Measurements from ENCODE around the gene DLG2.
"Not testable (repeated sequence)": the region's sequence is repeated elsewhere in the genome, so short reads cannot be mapped to it uniquely, and the experiment has no call there.

The DLG2 gene

GRCh38 chr11:84316866-84317555 is 1310.1 kb downstream of the DLG2 start:
- Mint-ChIP-seq H3K27me3 (no peaks in the 10 kb centered on the region), H3K4me1 (no peaks in the 10 kb centered on the region), H3K9me3 (no peaks in the 10 kb centered on the region), H3K27ac (no peak overlapping the region), H3K4me3 (no peak overlapping the region), H3K36me3 (no peaks in the 10 kb centered on the region)
- ATAC-seq (replicated peaks) (no peak), DNase-seq (no peak)

DNA sequence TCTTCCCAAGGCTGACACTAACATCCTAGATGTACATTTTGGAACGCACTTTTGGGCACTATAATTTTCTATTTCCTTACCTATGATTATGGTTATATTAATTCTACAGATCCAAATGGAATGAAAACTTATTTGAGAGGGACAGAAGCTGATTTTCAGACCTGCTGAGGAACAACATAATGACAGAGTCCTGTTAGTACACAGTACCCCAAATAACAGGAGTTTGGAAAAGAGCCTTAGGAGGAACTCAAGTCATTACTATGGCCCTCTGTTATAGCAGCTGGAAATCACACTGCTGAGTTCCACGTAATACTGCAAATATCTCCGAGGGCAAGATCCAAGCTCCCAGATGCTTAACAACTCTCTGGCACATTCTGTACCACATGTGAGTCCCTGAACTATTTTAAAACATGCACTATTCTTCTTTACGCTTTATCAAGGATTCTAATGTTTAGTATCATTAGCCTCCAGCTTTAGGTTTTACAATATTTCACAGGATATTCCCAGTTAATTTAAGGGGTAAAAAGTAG is 1313.2 kb downstream of the DLG2 start:
- H3K27me3 Mint-ChIP-seq, result no peaks in the 10 kb centered on the region
- no peak overlapping the region for H3K4me3 Mint-ChIP-seq
- H3K36me3 Mint-ChIP-seq, result no peaks in the 10 kb centered on the region
- DNase-seq, result no peak
- H3K9me3 Mint-ChIP-seq, result peaks cover 0 to 4% of the 10 kb centered on the region in 2 donors
- ATAC-seq (replicated peaks), result no peak
- no peak overlapping the region for H3K27ac Mint-ChIP-seq
- no peaks in the 10 kb centered on the region for H3K4me1 Mint-ChIP-seq

DNA sequence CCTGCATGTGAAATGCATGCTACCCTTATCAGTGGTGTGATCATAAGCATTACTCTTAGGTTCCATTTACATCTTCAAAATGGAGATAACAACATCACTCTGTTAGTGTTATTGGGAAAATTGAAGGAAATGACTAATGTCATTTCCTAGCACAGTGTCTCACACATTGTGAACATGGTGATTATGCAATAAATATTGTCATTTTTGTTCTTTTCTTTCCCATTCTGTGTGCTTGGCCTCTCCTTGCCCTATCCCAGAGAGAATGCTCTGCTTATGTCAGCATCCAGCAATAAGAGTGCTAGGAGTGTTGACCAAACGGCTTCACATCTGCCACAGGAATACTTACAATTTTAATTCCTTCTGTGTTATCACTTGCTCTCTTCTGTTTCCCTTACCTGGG is 1316.9 kb downstream of the DLG2 start:
- H3K36me3 Mint-ChIP-seq, result no peaks in the 10 kb centered on the region
- H3K27me3 Mint-ChIP-seq, result no peaks in the 10 kb centered on the region
- no peak overlapping the region for H3K27ac Mint-ChIP-seq
- DNase-seq (no peak), ATAC-seq (replicated peaks) (no peak)
- peaks cover 4 to 7% of the 10 kb centered on the region in 2 donors for H3K9me3 Mint-ChIP-seq
- H3K4me3 Mint-ChIP-seq, result no peak overlapping the region
- H3K4me1 Mint-ChIP-seq, result no peaks in the 10 kb centered on the region

DNA sequence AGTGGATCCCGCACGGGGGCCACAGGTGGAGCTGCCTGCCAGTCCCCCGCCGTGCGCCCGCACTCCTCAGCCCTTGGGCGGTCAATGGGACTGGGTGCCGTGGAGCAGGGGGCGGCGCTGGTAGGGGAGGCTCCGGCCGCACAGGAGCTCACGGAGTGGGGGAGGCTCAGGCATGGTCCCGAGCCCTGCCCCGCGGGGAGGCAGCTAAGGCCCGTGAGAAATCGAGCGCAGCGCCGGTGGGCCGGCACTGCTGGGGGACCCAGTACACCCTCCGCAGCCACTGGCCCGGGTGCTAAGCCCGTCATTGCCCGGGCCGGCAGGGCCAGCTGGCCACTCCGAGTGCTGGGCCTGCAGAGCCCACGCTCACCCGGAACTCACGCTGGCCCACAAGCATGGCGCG is 1318.7 kb downstream of the DLG2 start:
- H3K4me3 Mint-ChIP-seq; H3K27me3 Mint-ChIP-seq; DNase-seq; H3K36me3 Mint-ChIP-seq; H3K4me1 Mint-ChIP-seq; H3K9me3 Mint-ChIP-seq; ATAC-seq (replicated peaks); H3K27ac Mint-ChIP-seq: not testable (repeated sequence)

DNA sequence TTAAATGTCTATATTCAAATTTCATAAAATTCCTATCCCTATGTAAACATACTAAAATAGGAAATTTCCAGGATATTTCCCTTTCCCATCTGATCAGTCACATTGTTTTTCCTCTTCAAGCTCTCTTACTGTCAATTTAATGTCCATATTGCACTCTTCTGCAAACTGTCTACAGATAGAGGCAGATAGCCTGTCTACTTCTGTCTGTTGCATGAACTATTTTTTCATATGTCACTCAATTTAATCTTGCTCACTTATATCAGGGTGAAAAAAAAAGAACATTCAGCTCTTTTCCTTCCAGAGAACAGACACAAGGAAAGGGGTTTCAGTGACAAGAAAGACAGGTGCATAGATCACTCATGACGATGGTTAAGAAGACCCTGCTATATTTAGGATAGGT is 1327.1 kb downstream of the DLG2 start:
- H3K27ac Mint-ChIP-seq, result no peak overlapping the region
- peaks cover 0 to 2% of the 10 kb centered on the region in 2 donors for H3K9me3 Mint-ChIP-seq
- no peaks in the 10 kb centered on the region for H3K4me1 Mint-ChIP-seq
- DNase-seq (no peak), ATAC-seq (replicated peaks) (no peak)
- H3K4me3 Mint-ChIP-seq, result no peak overlapping the region
- no peaks in the 10 kb centered on the region for H3K36me3 Mint-ChIP-seq
- no peaks in the 10 kb centered on the region for H3K27me3 Mint-ChIP-seq

DNA sequence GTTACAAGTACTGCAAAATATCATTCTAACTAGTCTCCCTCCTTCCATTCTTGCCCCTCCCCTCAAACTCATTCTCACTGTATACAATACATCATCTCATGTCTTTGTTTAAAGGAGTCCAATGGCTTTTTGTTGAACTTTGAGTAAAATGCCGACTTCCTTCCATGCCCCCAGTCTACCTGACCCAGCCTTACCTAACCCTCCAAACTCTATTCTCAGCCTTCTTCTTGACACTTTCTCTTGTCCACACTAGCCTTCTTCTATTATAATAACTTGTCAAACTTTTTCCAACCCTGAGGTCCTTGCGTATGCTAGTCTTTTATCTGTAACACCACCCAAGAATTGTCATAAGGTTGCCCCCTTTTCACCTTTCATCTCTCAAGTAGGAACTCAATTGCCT is 1329.6 kb downstream of the DLG2 start:
- no peaks in the 10 kb centered on the region for H3K27me3 Mint-ChIP-seq
- peaks cover 0 to 2% of the 10 kb centered on the region in 2 donors for H3K9me3 Mint-ChIP-seq
- ATAC-seq (replicated peaks), result no peak

GRCh38 chr11:84295815-84296214 is 1331.3 kb downstream of the DLG2 start:
- Mint-ChIP-seq H3K4me3 (no peak overlapping the region), H3K9me3 (no peaks in the 10 kb centered on the region), H3K4me1 (no peaks in the 10 kb centered on the region), H3K27me3 (no peaks in the 10 kb centered on the region), H3K27ac (no peak overlapping the region), H3K36me3 (no peaks in the 10 kb centered on the region)
- ATAC-seq (replicated peaks), result no peak
- no peak for DNase-seq

More for the DNA sequence above, 1329.6 kb downstream of the DLG2 start:
- Mint-ChIP-seq H3K27ac (no peak overlapping the region), H3K4me3 (no peak overlapping the region), H3K36me3 (no peaks in the 10 kb centered on the region), H3K4me1 (no peaks in the 10 kb centered on the region)
- DNase-seq, result no peak

DNA sequence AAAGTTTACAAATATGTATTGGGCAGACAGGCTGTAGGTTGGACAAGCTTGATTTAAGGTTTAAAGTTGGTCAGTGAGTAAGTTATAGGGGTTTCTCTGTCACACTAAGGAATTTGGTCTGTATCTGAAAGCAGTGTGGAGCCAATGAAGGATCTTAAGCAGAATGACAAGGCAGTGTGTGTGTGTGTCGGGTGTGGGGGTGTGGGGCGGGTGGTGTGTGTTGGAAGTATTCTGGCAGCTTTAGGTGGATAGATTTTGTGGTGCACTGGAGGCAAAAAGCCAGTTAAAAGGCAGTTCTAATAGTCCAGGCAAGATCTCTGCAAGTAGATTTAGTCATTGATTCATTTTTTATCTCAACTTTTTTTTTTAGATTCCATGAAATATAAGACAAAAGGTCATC is 1334.2 kb downstream of the DLG2 start:
- Mint-ChIP-seq H3K4me1 (peaks cover 1 to 5% of the 10 kb centered on the region in 2 donors), H3K36me3 (no peaks in the 10 kb centered on the region), H3K9me3 (no peaks in the 10 kb centered on the region), H3K4me3 (no peak overlapping the region), H3K27me3 (no peaks in the 10 kb centered on the region), H3K27ac (no peak overlapping the region)
- ATAC-seq (replicated peaks) (no peak), DNase-seq (no peak)

- ATAC-seq (replicated peaks), result no peak
- no peaks in the 10 kb centered on the region for H3K27me3 Mint-ChIP-seq
- DNase-seq, result no peak
- peaks cover 1 to 5% of the 10 kb centered on the region in 2 donors for H3K4me1 Mint-ChIP-seq
- H3K4me3 Mint-ChIP-seq, result no peak overlapping the region
- no peaks in the 10 kb centered on the region for H3K9me3 Mint-ChIP-seq
- H3K27ac Mint-ChIP-seq, result no peak overlapping the region
- H3K36me3 Mint-ChIP-seq, result no peaks in the 10 kb centered on the region
Observed at GRCh38 chr11:84292006-84292405, 1335.1 kb downstream of the DLG2 start.

GRCh38 chr11:84290647-84291046 is 1336.5 kb downstream of the DLG2 start:
- Mint-ChIP-seq H3K4me3 (no peak overlapping the region), H3K27me3 (no peaks in the 10 kb centered on the region), H3K27ac (no peak overlapping the region), H3K9me3 (peaks cover 0 to 2% of the 10 kb centered on the region in 2 donors), H3K4me1 (peaks cover 1 to 5% of the 10 kb centered on the region in 2 donors), H3K36me3 (no peaks in the 10 kb centered on the region)
- ATAC-seq (replicated peaks) (no peak), DNase-seq (no peak)

DNA sequence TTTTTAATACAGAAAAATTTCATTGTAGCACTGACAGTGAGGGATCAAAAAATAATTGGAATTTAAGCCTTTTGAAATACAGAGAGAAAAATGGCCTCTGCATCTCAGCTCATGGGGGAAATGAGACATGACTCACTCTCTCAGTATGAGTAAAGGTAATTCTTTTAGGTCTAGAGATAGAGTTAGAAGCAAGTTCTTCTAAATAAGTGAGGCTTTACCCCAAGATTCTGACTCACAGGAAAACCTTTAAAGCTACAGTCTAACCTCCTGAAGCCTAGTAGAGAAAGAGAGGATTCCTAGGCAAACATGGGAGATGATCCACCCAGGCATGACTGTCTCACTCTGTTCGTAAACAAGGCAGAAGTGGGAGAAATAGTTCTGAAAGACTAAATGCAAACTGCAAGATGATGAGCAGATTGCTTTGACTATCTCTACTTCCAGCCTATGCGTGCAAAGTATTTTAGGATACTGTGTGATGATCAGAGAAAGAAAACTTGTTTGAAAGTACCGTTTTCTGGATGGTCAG is 1337.7 kb downstream of the DLG2 start:
- H3K27ac Mint-ChIP-seq, result no peak overlapping the region
- peaks cover 1 to 5% of the 10 kb centered on the region in 2 donors for H3K4me1 Mint-ChIP-seq
- no peak for DNase-seq
- no peaks in the 10 kb centered on the region for H3K27me3 Mint-ChIP-seq
- H3K4me3 Mint-ChIP-seq, result no peak overlapping the region
- H3K36me3 Mint-ChIP-seq, result no peaks in the 10 kb centered on the region
- H3K9me3 Mint-ChIP-seq, result peaks cover 0 to 2% of the 10 kb centered on the region in 2 donors
- ATAC-seq (replicated peaks), result peak; percentile 89 to 97

DNA sequence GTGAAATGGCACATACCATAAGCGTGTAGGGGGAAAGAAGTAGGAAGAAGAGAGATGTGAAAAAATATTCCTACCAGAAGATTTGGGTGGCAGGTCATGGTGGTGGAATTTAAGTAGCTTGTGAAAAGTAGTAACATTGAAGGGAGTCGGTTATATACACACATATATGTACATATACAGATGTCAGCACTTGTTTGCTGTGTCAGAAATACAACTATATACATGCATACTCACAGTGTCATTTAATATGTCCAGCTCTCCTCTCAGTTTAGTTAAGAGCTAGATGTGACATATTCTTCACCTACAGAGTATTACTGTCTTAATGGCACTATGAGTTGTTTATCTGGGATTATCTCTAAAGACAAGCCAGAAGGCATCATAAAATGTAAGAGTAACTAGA is 1353.6 kb downstream of the DLG2 start:
- H3K36me3 Mint-ChIP-seq, result no peaks in the 10 kb centered on the region
- peaks cover 0 to 7% of the 10 kb centered on the region in 2 donors for H3K9me3 Mint-ChIP-seq
- no peak overlapping the region for H3K4me3 Mint-ChIP-seq
- H3K4me1 Mint-ChIP-seq, result no peaks in the 10 kb centered on the region
- no peak overlapping the region for H3K27ac Mint-ChIP-seq
- DNase-seq, result no peak
- H3K27me3 Mint-ChIP-seq, result no peaks in the 10 kb centered on the region
- ATAC-seq (replicated peaks), result no peak

DNA sequence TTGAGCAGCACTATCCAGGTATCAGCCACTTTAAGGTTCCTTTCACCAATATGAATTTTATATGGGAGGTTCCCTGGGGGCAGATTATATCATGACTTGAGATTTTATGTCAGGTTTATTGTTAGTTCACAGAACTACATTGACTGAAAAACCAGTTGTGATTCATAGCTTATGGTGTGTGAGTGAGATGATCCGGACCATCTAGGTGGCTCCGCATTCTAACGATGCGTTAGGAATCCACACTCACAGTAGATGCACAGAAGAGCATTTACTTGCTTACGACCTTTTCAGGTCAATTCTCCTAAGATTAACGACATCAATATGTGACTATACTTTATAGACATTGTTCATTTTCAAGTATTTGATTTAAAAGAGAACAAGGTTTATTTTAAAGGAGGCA is 1356.7 kb downstream of the DLG2 start:
- Mint-ChIP-seq H3K4me3 (no peak overlapping the region), H3K4me1 (no peaks in the 10 kb centered on the region), H3K36me3 (no peaks in the 10 kb centered on the region), H3K27me3 (no peaks in the 10 kb centered on the region), H3K9me3 (peaks cover 0 to 6% of the 10 kb centered on the region in 2 donors), H3K27ac (no peak overlapping the region)
- ATAC-seq (replicated peaks) (no peak), DNase-seq (no peak)

DNA sequence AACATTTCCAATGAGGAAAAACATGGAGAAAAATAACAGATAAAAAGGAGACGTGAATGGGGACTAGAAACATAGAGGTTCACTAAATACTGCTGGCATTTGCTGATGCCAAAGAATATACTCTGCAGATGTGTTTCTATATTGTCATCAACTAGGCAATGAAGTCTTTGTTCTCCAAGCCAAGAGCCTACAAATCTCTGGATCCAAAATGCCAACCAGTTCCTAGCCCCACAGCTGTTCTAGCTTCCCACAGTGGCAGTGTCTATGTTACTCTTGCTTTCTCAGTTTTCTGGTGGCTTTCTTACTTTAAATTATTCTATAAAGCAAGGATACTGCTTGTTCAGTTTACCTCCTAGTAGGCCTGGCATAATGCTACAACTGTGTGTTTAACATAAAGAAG is 1363.1 kb downstream of the DLG2 start:
- no peak overlapping the region for H3K4me3 Mint-ChIP-seq
- no peaks in the 10 kb centered on the region for H3K27me3 Mint-ChIP-seq
- H3K36me3 Mint-ChIP-seq, result no peaks in the 10 kb centered on the region
- H3K9me3 Mint-ChIP-seq, result no peaks in the 10 kb centered on the region
- ATAC-seq (replicated peaks) (no peak), DNase-seq (no peak)
- H3K27ac Mint-ChIP-seq, result no peak overlapping the region
- no peaks in the 10 kb centered on the region for H3K4me1 Mint-ChIP-seq

- H3K4me3 Mint-ChIP-seq, result no peak overlapping the region
- H3K9me3 Mint-ChIP-seq, result no peaks in the 10 kb centered on the region
- no peaks in the 10 kb centered on the region for H3K4me1 Mint-ChIP-seq
- no peak overlapping the region for H3K27ac Mint-ChIP-seq
- no peaks in the 10 kb centered on the region for H3K36me3 Mint-ChIP-seq
- DNase-seq, result no peak
- H3K27me3 Mint-ChIP-seq, result no peaks in the 10 kb centered on the region
- ATAC-seq (replicated peaks), result no peak
Observed at GRCh38 chr11:84261707-84262106, 1365.4 kb downstream of the DLG2 start.

Measured in stimulated activated naive B cell treated with anti-CD40 and anti-IgM and Interleukin-4, amounts not matched to agents 10 μg/mL and 1 μg/mL and 100 μg/mL, for 72 hours (primary cell).